Coronary artery (tissue), 2 donors: ENCODE results near the gene UBL4B.

ENCODE experiments used
- DNase-seq: peaks from one replicate; pipeline ENCODE4 v3.0.0-alpha.2; 2017; ENCODE audit warnings: low spot score
- H3K27ac ChIP-seq, 2 donors: fragments of 200-600 bp; sonication (generic); one replicate each; pipeline ENCODE4 v1.5.1; 2016 to 2019
- H3K4me3 ChIP-seq: fragments of 200-600 bp; sonication (generic); 2 replicates; pipeline ENCODE4 v1.5.1; 2016; ENCODE audit warnings: mild to moderate bottlenecking, moderate library complexity
- CTCF ChIP-seq: fragments of 200-600 bp; sonication (generic); IDR thresholded peaks from one replicate; pipeline ENCODE4 v1.5.1; 2019; ENCODE audit warnings: antibody characterized with exemption

UBL4B gene

GRCh38 chr1:110112143-110112542 lies at the start of gene UBL4B:
Gene UBL4B, plus strand, starts transcription at chr1:110112443. Its CDS starts 92 bp downstream, at chr1:110112535.
- Histone ChIP-seq H3K4me3 (no peak within 1 kb of the TSS), H3K27ac (no peak within 1 kb of the TSS)
- TF ChIP-seq CTCF = no peak
- DNase-seq = no peak

GRCh38 chr1:110062612-110063011 lies 49.6 kb upstream of the UBL4B start:
- DNase-seq = no peak
- Histone ChIP-seq H3K4me3 (no peak overlapping the region), H3K27ac (no peak overlapping the region)
- no peak for TF ChIP-seq CTCF

GRCh38 chr1:110063781-110064180 lies 48.5 kb upstream of the UBL4B start:
- TF ChIP-seq CTCF = no peak
- no peak overlapping the region for H3K4me3 ChIP-seq
- no peak overlapping the region for H3K27ac ChIP-seq
- DNase-seq = no peak

GRCh38 chr1:110064576-110065337 lies 47.5 kb upstream of the UBL4B start:
- TF ChIP-seq CTCF = no peak
- no peak for DNase-seq
- Histone ChIP-seq H3K27ac (no peak overlapping the region), H3K4me3 (no peak overlapping the region)

- no peak for DNase-seq
- no peak for TF ChIP-seq CTCF
Measured at GRCh38 chr1:110065841-110066240, 46.4 kb upstream of the UBL4B start.

GRCh38 chr1:110067479-110067892 lies 44.8 kb upstream of the UBL4B start:
- H3K27ac ChIP-seq = no peak overlapping the region
- DNase-seq = no peak
- no peak for TF ChIP-seq CTCF
- H3K4me3 ChIP-seq = no peak overlapping the region

More at GRCh38 chr1:110065841-110066240, 46.4 kb upstream of the UBL4B start:
- no peak overlapping the region for H3K27ac ChIP-seq
- H3K4me3 ChIP-seq = no peak overlapping the region
